Stimulated activated CD4-positive, alpha-beta T cell treated with anti-CD3 and anti-CD28 coated beads, Interleukin-15, amount 100 ng/mL, for 48 hours (primary cell): ENCODE results near the gene LIN54.
"Not testable (repeated sequence)": the region's sequence is repeated elsewhere in the genome, so short reads cannot be mapped to it uniquely, and the experiment has no call there.

ENCODE experiments used
- DNase-seq, 2 donors: peaks; one replicate each; pipeline ENCODE4 v3.0.0-alpha.2; 2020; ENCODE audit warnings: low read depth in 2 of 2

The LIN54 gene

DNA sequence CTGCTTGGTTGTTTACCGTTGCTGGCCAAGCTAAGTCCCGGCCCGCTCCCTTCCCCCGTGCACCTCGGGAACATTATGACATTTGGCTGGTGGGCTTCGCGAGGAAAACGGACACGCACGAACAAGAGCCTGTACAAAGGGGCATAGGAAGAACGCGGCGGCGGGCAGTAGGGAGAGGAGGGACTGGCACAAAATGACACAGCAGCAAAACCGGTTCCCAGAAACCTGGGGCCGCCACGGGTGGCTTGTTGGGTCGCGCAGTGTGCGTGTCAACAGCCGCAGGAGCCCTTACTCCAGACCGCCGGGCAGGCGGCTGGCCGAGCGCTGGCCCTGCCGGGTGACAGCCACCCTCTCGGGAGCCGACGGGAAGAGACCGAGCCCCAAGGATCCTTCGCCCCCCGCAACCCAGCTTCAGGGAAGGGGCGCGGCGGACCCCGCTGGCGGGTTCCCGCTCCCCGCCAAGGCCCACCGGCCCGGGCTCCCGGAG lies 1.6 kb upstream of the LIN54 start:
- no peak for DNase-seq

- no peak for DNase-seq
These were observed 1.1 kb upstream of the LIN54 start for GRCh38 chr4:83011689-83012199.

GRCh38 chr4:83010111-83010521 lies 507 bp downstream of the LIN54 start:
- no peak for DNase-seq

- no peak for DNase-seq
These were observed 1.1 kb downstream of the LIN54 start for GRCh38 chr4:83009529-83009928.

DNA sequence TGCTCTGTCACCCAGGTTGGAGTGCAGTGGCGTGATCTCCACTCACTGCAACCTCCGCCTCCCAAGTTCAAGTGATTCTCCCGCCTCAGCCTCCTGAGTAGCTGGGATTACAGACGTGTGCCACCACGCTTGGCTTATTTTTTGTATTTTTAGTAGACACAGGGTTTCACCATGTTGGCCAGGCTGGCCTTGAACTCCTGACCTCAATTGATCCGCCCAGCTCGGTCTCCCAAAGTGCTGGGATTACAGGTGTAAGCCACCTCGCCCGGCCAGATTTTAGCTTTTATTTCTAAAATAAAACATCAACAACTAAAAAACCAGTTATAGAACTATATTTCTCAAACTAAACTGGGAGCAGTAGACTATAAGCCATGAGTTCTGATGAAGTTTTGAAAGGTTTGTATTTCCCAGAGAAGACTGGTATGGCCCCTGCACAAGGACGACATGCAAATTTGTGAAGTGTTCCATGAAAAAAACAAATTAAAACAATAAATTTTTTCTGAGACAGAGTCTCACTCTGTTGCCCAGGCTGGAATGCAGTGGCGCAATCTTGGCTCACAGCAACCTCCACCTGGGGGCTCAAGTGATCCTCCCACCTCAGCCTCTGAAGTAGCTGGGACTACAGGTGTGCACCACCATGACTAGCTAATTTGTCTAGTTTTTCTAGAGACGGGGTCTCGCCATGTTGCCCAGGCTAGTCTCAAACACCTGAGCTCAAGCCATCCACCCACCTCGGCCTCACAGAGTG lies 7.4 kb downstream of the LIN54 start:
- DNase-seq, result not testable (repeated sequence)

DNA sequence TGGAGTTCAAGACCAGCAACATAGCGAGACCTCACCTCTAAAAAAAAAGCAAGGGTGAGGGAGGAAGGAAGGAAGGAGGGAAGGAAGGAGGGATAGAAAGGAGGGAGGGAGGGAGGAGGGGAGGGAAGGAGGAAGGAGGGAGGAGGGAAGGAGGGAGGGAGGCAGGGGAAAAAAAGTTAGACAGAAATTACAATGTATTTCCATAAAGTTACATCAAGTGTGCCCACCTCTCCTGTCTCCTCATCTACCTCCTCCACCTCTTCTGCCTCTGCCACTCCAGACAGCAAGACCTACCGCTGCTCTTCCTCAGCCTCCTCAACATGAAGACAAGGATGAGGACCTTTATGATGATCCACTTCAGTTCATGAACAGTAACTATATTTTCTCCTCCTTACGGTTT lies 8.3 kb downstream of the LIN54 start:
- DNase-seq, result no peak

DNA sequence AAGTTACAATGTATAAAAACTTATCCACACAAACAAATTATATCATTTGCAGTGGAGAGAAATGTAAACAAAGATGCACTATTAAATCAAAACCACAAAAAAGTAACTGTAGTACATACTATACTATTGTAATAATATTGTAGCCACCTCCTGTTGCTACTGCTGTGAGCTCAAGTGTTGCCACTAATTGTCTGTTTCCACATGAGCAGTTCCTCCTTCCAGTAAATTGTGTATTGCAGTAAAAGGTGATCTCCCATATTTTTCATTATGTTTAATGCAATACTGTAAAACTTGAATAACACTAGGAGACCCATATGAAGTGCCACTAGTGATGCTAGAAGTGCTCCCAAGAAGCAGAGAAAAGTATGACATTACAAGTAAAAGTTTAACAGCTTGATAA lies 11.7 kb downstream of the LIN54 start:
- no peak for DNase-seq

GRCh38 chr4:82994834-82995233 lies 15.8 kb downstream of the LIN54 start:
- DNase-seq, result no peak

GRCh38 chr4:82989575-82990429 lies 20.8 kb downstream of the LIN54 start:
- DNase-seq, result no peak

DNA sequence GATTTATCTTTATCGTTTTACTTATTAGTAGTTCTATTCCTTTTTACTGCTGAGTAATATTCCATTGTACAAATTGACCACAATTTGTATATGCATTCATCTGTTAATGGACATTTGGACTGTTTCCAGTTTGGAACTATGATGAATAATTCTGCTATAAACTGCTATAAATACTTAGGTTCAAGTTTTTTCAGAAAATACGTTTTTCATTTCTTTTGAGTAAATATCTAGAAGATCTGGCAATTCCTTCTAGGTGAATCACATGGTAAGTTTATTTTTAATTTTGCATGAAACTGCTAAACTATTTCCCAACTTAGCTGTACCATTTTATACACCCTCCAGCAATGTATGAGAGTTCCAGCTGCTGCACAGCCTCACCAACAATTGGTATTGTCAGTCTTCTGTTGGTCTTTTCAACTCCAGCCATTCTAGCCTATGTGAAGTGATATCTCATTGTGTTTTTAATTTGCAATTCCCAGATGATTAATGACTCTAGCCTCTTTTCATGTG lies 22.2 kb downstream of the LIN54 start:
- DNase-seq, result no peak

GRCh38 chr4:82987519-82987918 lies 23.1 kb downstream of the LIN54 start:
- not testable (repeated sequence) for DNase-seq

GRCh38 chr4:82984459-82984858 lies 26.2 kb downstream of the LIN54 start:
- no peak for DNase-seq

GRCh38 chr4:82983444-82983843 lies 27.2 kb downstream of the LIN54 start:
- DNase-seq, result no peak

DNA sequence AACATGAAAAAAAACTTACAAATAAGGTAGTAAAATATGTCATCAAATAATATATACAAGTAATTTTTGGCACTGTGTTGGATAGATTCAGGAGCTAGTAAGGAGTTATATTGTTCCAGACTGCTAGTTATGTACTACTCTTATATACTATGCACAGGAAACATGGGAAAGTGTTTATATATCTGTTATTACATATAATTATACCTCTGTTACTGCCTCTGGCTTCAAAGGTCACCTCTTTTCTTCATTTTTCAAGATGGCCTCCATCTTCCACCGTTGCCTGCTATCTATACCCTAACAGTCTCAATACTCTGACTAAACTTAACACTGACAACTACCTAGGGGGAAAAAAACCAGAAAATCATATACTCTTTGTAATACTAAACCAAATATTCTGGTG lies 29.5 kb downstream of the LIN54 start:
- no peak for DNase-seq

DNA sequence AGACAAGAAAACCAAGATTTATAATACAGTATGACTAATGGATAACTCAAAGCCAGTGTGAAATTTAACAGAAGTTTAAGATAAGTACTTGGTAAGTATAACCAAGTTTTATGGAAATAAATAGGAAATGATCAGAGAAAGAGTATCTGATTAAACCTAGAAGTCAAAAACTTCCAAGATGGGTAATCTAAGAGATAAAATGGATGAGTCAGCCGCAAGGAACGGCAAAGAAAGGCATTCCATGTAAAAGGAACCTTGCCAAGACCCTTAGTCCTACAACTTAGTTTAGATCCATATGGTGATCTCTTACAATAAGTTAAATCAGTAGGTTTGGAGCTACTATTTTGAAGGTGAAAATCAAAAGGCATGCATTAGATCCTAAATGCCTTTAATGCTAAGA lies 34.8 kb downstream of the LIN54 start:
- DNase-seq, result no peak

- DNase-seq, result no peak
These were observed 41.2 kb downstream of the LIN54 start for GRCh38 chr4:82969414-82969813.

GRCh38 chr4:82968972-82969371 lies 41.7 kb downstream of the LIN54 start:
- no peak for DNase-seq

GRCh38 chr4:82965763-82966162 lies 44.9 kb downstream of the LIN54 start:
- DNase-seq, result no peak

DNA sequence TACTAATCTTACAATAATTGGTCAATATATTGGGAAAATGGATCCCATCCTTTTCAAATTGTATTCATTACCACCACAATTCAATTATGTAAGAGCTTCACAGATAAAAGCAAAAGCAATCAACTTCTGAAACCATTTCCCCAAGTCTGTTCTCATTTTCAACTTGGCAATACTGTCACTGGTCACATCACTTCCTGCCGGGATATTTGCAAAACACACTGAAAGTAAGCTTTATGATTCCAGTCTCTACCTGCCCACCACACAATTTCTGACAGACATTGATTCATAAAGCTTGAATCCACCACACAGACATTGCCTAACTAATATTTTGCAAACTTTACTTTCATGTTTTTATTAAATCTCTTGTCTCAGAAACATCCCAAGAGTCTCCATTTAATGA lies 53.6 kb downstream of the LIN54 start:
- no peak for DNase-seq

- no peak for DNase-seq
These were observed 56.4 kb downstream of the LIN54 start for GRCh38 chr4:82954212-82954611.

- DNase-seq, result no peak
These were observed 59.4 kb downstream of the LIN54 start for GRCh38 chr4:82951196-82951595.

DNA sequence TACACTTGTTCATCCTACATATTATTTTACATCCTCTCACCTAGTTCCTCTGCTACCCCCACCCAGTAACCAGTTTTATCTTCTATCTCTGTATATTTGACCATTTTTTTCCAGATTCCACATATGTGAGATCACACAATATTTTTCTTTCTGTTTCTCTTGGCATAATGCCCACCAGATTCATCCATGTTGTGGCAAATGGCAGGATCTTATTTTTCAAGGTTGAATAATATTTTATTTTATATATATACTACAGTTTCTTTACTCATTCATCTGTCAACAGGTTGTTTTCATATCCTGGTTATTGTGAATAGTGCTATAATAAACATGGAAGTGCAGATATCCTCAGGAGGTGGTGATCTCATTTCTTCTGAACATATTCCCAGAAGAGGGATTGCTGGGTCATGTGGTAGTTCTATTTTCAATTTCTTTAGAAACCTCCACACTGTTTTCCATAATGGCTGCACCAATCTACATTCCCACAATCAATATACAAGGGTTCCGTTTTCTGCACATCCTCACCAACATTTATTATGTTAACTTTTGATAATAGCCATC lies 61.9 kb downstream of the LIN54 start:
- DNase-seq, result no peak
